Medulla oblongata (tissue), 1 donor: Measurements from ENCODE around the gene TBC1D2.

Source experiments
- DNase-seq: peaks from one replicate; pipeline ENCODE4 v3.0.0-alpha.2; 2015; ENCODE audit errors: extremely low spot score

The TBC1D2 gene

DNA sequence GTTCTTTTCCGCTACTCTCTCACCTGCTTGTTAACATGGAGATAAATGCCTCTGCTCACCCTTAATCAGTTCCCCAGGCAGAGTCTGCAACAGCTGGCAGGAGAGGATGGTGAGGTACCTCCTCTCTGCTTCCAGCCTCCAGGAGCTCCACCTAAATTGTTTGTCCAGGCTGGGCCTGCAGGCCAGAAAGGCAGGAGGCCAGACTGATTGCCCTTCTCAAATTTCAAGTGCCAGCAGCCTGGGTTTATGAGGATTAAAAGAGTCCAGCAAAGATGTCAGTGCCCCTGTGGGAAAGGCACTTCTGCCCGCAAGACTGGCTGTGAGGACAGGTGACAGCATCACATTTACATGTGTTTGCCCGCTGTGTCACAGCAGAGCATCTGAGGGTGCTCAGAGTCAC, 82.8 kb downstream of the TBC1D2 start:
- DNase-seq: no peak

DNA sequence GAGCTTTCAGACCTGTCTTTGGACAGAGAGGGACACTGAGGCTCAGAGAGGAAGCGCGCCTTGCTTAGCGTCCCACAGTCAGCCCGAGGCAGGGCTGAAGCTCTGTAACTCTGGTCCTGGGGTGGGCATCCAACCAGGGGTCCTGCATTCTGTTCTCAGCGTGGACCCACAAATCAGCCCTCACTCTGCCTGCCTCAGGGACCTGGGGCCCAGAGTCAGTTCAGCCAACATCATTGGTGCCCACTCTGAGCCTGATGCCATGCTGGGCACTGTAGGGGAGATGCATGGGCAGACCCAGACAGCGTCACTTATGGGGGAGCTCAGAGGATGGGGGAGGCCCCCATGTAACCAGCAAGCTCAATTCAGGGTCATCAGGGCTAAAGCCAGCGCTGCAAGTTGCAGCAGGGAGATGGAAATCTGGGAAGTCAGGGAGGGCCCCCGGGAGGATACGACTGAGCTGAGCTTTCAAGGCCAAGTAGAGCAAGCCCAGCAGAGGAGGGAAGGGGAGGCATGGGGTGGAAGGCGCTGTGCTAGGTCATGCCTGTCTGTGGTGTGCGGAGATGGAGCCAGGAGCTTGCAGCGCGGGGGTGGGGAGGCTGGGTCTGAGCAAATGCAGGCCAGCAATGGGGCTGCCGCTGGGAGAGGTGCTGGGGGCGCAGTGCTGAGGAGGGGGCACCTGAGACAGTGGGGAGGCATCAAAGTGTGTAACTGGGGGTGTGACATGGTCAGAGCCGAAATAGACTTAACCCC, 84.1 kb downstream of the TBC1D2 start:
- DNase-seq: no peak

GRCh38 chr9:98168941-98169488, 86.4 kb downstream of the TBC1D2 start:
- no peak for DNase-seq

DNA sequence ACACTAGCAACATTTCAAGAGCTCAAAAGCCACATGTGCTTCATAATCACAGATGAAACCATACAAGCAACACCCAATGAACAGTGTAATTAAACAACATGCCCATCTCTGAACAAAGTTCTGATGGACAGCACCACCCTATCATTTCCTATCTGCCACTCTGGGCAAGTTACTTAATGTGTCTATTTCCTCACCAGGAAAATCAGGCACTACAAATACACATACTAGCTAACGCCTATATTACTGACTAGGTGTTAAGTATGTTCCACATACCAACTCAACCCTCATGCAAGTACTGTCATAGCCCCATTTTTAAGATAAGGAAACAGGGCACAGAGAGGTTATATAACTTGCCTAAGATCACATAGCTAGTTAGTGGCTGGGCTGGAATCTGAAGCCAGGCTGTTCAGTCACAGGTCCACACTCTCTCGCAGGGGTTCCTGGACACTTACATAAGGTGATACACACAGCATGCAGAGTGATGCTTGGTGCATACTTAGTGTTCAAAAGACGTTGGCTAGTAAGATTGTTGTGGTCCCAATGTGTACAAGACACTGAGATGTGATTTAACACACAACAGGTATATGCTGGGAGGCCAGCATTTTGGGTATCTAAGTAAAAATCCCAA, 87.2 kb downstream of the TBC1D2 start:
- no peak for DNase-seq

DNA sequence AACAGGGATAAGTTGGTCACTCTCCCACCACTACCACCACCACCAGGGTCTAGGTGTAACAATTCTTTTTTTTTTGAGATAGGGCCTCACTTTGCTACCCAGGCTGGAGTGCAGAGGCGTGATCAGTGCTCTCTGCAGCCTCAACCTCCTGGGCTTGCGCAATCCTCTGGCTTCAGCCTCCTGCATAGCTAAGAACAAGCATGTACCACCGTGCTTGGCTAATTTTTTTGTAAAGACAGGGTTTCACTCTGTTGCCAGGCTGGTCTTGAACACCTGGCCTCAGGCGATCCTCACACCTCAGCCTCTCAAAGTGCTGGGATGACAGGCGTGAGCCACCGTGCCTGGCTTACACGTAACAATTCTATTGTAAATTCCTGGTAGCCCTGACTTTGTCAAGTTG, 90.5 kb downstream of the TBC1D2 start:
- no peak for DNase-seq

DNA sequence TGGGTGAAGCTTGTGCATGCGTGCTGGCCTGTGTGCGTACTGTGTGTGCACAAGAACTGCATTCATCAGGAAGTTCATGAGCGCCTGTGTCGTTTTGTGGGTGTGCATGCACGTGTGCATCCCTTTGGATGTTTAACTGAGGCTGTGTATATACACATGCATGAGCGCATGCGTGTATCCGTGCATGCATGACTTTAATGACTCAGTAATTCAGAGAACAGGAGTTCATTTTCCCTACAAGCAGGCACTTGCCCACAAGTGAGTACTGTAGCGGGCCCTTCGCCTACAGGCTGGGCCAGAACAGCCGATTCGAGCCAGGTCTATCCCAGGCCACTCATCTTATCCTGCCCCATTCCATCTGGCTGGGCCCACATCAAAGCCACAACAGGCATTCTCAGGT, 92.8 kb downstream of the TBC1D2 start:
- no peak for DNase-seq

- no peak for DNase-seq
Observed at GRCh38 chr9:98161851-98162250, 93.6 kb downstream of the TBC1D2 start.

DNA sequence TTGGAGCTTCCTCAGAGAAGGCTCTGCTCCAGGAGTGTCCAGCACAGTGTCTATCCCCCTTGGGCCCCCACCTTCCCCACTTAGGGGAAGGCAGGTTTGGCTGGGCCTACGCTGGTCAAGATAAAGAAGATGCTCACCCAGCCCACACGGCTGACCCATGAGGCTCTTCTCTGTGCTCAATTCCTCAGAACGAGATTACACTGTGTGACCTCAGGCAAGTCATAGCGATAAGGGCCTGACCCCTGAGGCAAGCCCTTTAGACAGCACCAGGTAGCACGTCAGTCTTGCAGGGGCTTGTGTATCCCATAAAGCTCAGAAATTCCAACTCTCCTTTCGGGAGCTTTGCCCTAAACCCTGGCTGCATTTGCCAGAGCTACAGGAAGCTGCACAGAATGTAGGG, 95.7 kb downstream of the TBC1D2 start:
- no peak for DNase-seq

- DNase-seq: no peak
Observed at GRCh38 chr9:98159301-98159700, 96.1 kb downstream of the TBC1D2 start.

- DNase-seq: no peak
Observed at GRCh38 chr9:98158071-98158831, 97.2 kb downstream of the TBC1D2 start.

DNA sequence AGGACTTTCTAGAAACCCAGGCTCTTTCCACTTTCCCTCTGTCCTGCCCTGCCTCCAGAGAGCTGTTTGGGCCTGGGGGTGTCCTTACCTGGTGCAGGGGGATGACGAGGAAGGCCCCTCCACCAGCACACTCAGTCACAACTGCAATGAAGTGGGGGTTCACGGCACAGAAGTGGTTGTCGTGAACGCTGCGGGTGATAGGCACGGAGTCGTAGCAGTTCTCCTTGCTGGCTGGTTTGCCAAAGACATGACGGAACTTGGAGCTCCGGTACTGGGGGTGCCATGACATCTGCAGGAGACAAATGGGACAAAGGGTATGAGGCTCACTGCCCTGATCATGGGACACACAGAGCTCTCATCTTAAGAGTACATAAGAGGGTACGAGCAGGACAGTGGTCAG, 98.1 kb downstream of the TBC1D2 start:
- DNase-seq: no peak

DNA sequence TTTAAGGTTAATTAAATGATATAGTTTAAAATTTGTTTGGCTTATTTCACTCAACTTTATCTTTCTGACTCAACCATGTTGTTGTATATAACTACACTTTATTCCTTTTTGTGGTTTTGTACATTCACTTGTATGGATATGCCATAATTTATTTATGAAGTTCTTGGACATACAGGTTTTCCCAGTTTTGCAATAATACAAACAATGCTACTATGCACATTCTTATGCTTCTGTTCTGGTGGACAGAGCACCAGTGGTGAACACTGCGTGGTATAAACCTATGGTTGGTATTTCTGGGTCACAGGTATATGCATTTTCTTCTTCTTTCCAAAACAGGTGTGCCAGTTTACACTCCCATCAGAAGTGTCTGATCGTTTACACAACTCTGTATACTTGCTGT, 100.8 kb downstream of the TBC1D2 start:
- no peak for DNase-seq

GRCh38 chr9:98152526-98152925, 102.9 kb downstream of the TBC1D2 start:
- no peak for DNase-seq

DNA sequence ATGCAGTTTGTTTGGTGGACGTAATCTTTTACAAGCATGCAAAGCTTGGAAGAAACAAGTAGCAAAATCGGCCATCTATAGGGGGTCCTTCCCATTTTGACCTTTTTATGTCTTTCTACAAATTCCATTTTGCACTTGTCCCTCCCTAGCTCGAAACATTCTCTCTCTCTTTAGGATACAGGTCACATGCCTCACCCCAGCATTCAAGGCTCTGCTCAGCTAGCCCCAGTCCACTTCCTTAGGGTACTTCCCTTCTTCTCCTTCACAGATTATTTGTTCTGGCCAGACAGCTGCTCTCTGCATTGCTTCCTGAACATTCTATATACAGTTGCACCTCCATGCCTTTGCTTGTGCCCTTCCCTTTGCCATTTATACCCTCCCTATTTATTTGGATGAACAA, 104.7 kb downstream of the TBC1D2 start:
- no peak for DNase-seq

DNA sequence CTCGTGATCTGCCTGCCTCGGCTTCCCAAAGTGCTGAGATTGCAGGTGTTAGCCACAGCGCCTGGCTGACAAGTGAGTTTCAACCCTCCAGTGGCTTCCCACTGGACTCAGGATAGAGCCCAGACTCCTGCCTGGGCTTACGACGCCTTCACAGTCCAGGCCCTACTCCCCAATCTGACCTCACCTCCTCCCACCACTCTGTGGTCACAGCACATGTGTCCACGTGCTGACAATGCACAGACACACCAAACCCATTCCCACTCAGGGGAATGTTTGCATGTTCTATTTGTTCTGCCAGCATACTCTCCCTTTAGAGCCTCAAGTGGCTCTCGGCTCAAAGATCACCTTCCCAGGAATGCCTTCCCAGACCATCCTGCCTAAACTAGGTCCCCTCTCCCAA, 105.3 kb downstream of the TBC1D2 start:
- no peak for DNase-seq

DNA sequence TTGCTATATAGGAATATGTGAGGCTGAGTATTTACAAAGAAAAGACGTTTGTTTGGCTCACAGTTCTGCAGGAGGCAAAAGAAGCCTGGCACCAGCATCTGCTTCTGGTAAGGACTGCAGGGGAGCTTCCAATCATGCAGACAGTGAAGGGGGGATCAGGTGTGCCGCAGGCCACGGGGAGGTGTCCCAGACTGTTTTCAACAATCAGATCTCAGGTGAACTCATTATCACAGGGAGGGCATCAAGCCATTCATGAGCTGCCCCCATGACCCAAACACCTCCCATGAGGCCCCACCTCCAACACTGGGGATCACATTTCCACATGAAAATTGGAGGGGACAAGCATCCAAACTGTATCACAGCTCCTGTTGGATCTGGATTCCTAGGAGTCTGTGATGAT, 106.0 kb downstream of the TBC1D2 start:
- no peak for DNase-seq
